Heart right ventricle (tissue), 16 donors: ENCODE measurements around the gene PEX14. TPM values are rescaled to one million over a fixed set of nuclear protein-coding genes. Genes with fewer than 3 reads are reported as not detected.

ENCODE experiments used
- ATAC-seq, 8 donors: fragments of 200-7000 bp; cut with Tn5 transposase; one replicate each; pipeline ENCODE4 v1.9.1; 2020; ENCODE audit warnings: mild to moderate bottlenecking in 8 of 8, moderate library complexity in 8 of 8, moderate number of reproducible peaks in 1 of 8
- DNase-seq, 2 donors: peaks; one replicate each; pipeline ENCODE4 v3.0.0-alpha.2; 2020
- H3K27ac ChIP-seq, 10 donors: fragments of 200-600 bp; sonication (generic) in 2 of 10; one replicate each; pipeline versions ENCODE4 v1.5.0 to v1.8.0; 2020 to 2022; ENCODE audit warnings: mild to moderate bottlenecking in 3 of 10
- H3K27me3 ChIP-seq, 7 donors: fragments of 200-600 bp; one replicate each; pipeline ENCODE4 v1.8.0; 2021 to 2022; ENCODE audit warnings: mild to moderate bottlenecking in 2 of 7
- H3K36me3 ChIP-seq, 9 donors: fragments of 200-600 bp; sonication (generic) in 1 of 9; one replicate each; pipeline versions ENCODE4 v1.5.0 to v1.8.0; 2020 to 2022; ENCODE audit warnings: mild to moderate bottlenecking in 2 of 9
- H3K4me1 ChIP-seq, 9 donors: fragments of 200-600 bp; sonication (generic) in 1 of 9; one replicate each; pipeline versions ENCODE4 v1.5.0 to v1.8.0; 2020 to 2022; ENCODE audit warnings: mild to moderate bottlenecking in 4 of 9
- H3K4me3 ChIP-seq, 10 donors: fragments of 200-600 bp; sonication (generic) in 2 of 10; one replicate each; pipeline versions ENCODE4 v1.5.0 to v1.8.0; 2020 to 2022; ENCODE audit warnings: mild to moderate bottlenecking in 7 of 10, moderate library complexity in 2 of 10
- H3K9me3 ChIP-seq, 11 donors: fragments of 200-600 bp in 10 of 11; sonication (generic) in 2 of 11; one replicate each; pipeline versions ENCODE4 v1.5.0 to v1.8.0; 2013 to 2022; ENCODE audit warnings: mild to moderate bottlenecking in 2 of 11, control low read depth in 1 of 11, moderate library complexity in 1 of 11
- CTCF ChIP-seq, 9 donors: fragments of 200-600 bp; sonication (generic) in 2 of 9; IDR thresholded peaks; one replicate each; pipeline versions ENCODE4 v1.5.0 to v1.8.0; 2021 to 2022; ENCODE audit warnings: antibody characterized with exemption in 9 of 9, mild to moderate bottlenecking in 5 of 9, moderate library complexity in 1 of 9
- WGBS, 2 donors: extraction: QIAGEN DNeasy Blood & Tissue Kit; methylation state at CpG; one replicate each; pipeline ENCODE4 v1.1.7; 2013; ENCODE audit warnings: inconsistent platforms in 1 of 2; 5-methylcytosine and 5-hydroxymethylcytosine counted together
- intact Hi-C, 10 donors: fragments of 100-400 bp; cut with DNase I; formaldehyde crosslinking; loops; one replicate each; pipeline versions ENCODE4 v1.11.1 to v1.14.2; 2022
- polyA plus RNA-seq, 2 donors: library from polyadenylated mRNA; stranded (reverse); fragments of 200-250 nt; gene quantifications; one replicate each; pipeline ENCODE4 v1.2.3, GENCODE V29; 2013
- total RNA-seq, 10 donors: library from RNA; stranded (reverse); fragmentation: NEBNext Ultra II Directional in 3 of 10; extraction: Animal tissue kit (Norgen Biotek cat#: 25700) in 3 of 10; gene quantifications; one replicate each; pipeline versions ENCODE4 v1.2.1 to v1.2.4, GENCODE V29; 2021 to 2023
- donor health status: Arrhythmogenic right ventricular cardiomyopathy.
- donor health status: ischemic (EF 13 %, LVEDD 7.1; RV severe dilation, severe dysfunction).
- donor health status: healthy with polysubstance abuse.
- donor health status: DM: no; HTN: yes; CAD: no.
- donor health status: DM: no; HTN: no; CAD: no.
- donor health status: ischemic (EF 25% LVEDD 6.9; RV normal size, moderate dysfunction).
- donor health status: ischemic (EF 25% LVEDD 5.7; RV mildly dilated, moderate dysfunction).
- donor health status: healthy.
- donor health status: DM: yes; HTN: yes; CAD: no.
- donor health status: Ischemic cardiomyopathy.
- donor health status: ischemic (EF 35%, LVEDD 5.7; RV mildly dilated, moderate dysfunction).
- donor health status: nonischemic (EF 11% LVEDD 7.7; RV severe dilation, severe dysfunction).
- donor health status: DM: yes; HTN: yes; CAD: no.
- donor health status: PGD.
- donor health status: ischemic (EF 29% LVEDD 5.4; RV normal size, mild dysfunction).
- donor health status: nonischemic (EF 23%, LVEDD 6.1; RV moderate dilation, normal function).

PEX14 gene
- total and polyA plus RNA-seq, 12 donors, result 17.1 to 31.9 (median 21.1) TPM

DNA sequence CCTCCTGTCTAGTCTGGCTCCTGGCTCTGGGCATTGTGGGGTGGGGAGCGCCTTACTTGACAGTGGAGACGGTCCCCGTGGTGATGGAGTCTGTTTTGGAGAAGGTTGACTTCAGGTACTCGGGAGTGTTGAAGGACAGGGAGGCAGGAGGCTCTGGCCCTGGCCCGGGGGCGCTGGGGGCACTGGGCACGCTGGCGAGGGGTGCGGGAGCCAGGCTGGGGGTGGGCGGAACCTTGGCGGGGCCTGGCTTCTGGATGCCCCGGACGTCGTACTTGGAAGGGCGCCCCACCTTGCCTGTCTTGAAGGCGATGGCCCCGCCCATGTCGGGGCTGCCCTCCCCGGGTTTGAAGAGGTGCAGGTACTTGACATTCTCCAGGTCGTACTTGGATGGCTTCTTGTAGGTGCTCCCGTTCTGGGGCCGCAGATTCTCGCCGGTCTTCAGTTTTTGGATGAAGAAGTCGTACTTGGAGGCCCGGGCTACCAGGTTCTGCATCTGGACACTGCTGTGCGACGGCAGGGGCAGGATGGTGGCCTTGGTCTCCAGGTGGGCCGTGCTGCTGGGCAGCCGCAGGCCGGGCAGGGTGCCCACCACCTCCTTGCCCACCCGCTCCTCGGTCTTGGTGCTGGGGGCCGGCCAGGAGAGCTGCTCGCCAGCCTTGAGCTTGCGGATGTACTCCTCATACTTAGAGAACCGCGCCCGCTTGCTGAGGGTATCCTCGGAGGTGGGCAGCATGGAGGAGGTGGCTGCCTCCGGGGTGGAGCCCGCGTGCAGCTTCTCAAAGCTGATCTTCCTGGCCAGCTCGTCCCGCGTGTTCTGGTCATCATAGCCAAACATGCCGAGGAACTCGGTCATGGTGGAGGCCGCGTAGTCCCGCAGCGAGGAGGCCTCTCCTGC is 185.1 kb downstream of the PEX14 start:
- H3K9me3 ChIP-seq, result no peaks in the 10 kb centered on the region
- DNase-seq, result no peak
- intact Hi-C loops, result loop anchor here in 3 of 10 donors (10.0 kb wide), 1 partner anchor 205 kb away; no protein-coding TSS in a partner anchor
- WGBS, 2 donors, result 84 to 89% methylated on average over 50 to 52 of the region's 52 CpGs
- ATAC-seq, result no peak
- no peak overlapping the region for H3K27ac ChIP-seq
- H3K4me3 ChIP-seq, result no peak overlapping the region
- peaks cover 11 to 38% (median 22%) of the 10 kb centered on the region in 9 donors for H3K4me1 ChIP-seq
- H3K27me3 ChIP-seq, result no peaks in the 10 kb centered on the region
- no peak for TF ChIP-seq CTCF (IDR thresholded peaks at IDR 0.05)
- H3K36me3 ChIP-seq, result peaks cover 0 to 63% (median 16%) of the 10 kb centered on the region in 9 donors

DNA sequence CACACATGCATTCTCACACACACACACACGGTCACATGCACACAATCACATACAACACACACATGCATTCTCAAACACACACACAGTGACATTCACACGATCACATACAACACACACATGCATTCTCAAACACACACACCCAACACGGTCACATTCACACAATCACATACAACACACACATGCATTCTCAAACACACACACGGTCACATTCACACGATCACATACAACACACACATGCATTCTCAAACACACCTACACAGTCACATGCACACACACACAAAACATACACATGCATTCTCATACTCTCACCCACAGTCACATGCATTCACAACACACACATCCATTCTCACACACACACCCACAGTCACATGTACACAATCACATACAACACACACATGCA is 186.7 kb downstream of the PEX14 start:
- intact Hi-C loops, result loop anchor here in 2 of 10 donors (10.0 kb wide), 1 partner anchor 203 kb away; no protein-coding TSS in a partner anchor
- Histone ChIP-seq H3K9me3 (no peaks in the 10 kb centered on the region), H3K4me3 (no peak overlapping the region), H3K36me3 (peaks cover 0 to 54% (median 11%) of the 10 kb centered on the region in 9 donors), H3K4me1 (peaks cover 11 to 53% (median 36%) of the 10 kb centered on the region in 9 donors), H3K27me3 (no peaks in the 10 kb centered on the region), H3K27ac (no peak overlapping the region)
- 95 to 96% methylated on average over 5 of the region's 5 CpGs for WGBS, 2 donors
- DNase-seq, result no peak
- ATAC-seq, result no peak
- TF ChIP-seq CTCF (IDR thresholded peaks at IDR 0.05), result no peak

GRCh38 chr1:10662090-10662688 is 187.4 kb downstream of the PEX14 start:
- H3K27ac ChIP-seq, result peak overlapping the region in 3 of 10 donors; percentile 80 to 91 (median 91)
- DNase-seq (no peak), ATAC-seq (no peak)
- H3K36me3 ChIP-seq, result peaks cover 0 to 46% (median 11%) of the 10 kb centered on the region in 9 donors
- H3K4me1 ChIP-seq, result peaks cover 11 to 53% (median 43%) of the 10 kb centered on the region in 9 donors
- no peak overlapping the region for H3K4me3 ChIP-seq
- 95 to 97% methylated on average over 8 of the region's 8 CpGs for WGBS, 2 donors
- no peaks in the 10 kb centered on the region for H3K9me3 ChIP-seq
- TF ChIP-seq CTCF (IDR thresholded peaks at IDR 0.05), result no peak
- intact Hi-C loops, result loop anchor here in 2 of 10 donors (10.0 kb wide), 1 partner anchor 203 kb away; no protein-coding TSS in a partner anchor
- H3K27me3 ChIP-seq, result no peaks in the 10 kb centered on the region
